GM12878 (cell line): ENCODE data around the gene ANO6.

ENCODE experiments used
- ESRRA ChIP-seq: IDR thresholded peaks from 2 replicates; pipeline ENCODE4 v1.6.1; 2012; ENCODE audit warnings: mild to moderate bottlenecking, low read length, improper control_type of control experiment
- TF ChIP-seq, protein P1 (sequence below): IDR thresholded peaks from 2 replicates; pipeline ENCODE4 v1.6.1; 2011; ENCODE audit warnings: low read depth, low read length, improper control_type of control experiment, borderline replicate concordance
- TF ChIP-seq, protein P2 (sequence below), 3 experiments: IDR thresholded peaks in 2 of 3; conservative IDR thresholded peaks in 1 of 3; 2 replicates each; pipeline ENCODE4 v1.5.1; 2011; ENCODE audit warnings: low read depth in 3 of 3, low read length in 3 of 3, mild to moderate bottlenecking in 3 of 3, control low read depth in 2 of 3, moderate library complexity in 2 of 3, inconsistent platforms in 1 of 3, mixed read lengths in 1 of 3; ENCODE audit not compliant: control insufficient read depth in 2 of 3, insufficient read depth in 1 of 3; ENCODE audit errors: extremely low read depth in 1 of 3

DNA sequence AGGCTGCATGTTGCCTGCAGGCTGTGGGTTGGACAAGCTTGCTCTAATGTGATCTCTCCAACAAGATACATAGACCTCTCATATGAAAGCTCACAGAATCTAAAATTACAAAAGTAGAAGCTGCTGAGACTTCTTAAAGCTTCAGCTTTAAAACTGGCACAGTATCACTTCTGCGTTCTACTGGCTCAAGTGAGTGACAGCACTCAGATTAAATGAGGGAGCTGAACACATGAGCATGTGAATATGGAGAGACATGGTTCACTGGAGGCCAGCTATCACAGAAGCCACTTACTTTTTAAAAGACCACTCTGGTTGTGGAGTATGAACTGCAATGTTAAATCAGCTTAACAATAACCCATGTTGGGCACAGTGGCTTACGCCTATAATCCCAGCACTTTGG lies 29.1 kb upstream of the ANO6 start:
- TF ChIP-seq, protein P1, sequence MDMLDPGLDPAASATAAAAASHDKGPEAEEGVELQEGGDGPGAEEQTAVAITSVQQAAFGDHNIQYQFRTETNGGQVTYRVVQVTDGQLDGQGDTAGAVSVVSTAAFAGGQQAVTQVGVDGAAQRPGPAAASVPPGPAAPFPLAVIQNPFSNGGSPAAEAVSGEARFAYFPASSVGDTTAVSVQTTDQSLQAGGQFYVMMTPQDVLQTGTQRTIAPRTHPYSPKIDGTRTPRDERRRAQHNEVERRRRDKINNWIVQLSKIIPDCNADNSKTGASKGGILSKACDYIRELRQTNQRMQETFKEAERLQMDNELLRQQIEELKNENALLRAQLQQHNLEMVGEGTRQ: no peak
- TF ChIP-seq ESRRA: no peak
- TF ChIP-seq, protein P2, sequence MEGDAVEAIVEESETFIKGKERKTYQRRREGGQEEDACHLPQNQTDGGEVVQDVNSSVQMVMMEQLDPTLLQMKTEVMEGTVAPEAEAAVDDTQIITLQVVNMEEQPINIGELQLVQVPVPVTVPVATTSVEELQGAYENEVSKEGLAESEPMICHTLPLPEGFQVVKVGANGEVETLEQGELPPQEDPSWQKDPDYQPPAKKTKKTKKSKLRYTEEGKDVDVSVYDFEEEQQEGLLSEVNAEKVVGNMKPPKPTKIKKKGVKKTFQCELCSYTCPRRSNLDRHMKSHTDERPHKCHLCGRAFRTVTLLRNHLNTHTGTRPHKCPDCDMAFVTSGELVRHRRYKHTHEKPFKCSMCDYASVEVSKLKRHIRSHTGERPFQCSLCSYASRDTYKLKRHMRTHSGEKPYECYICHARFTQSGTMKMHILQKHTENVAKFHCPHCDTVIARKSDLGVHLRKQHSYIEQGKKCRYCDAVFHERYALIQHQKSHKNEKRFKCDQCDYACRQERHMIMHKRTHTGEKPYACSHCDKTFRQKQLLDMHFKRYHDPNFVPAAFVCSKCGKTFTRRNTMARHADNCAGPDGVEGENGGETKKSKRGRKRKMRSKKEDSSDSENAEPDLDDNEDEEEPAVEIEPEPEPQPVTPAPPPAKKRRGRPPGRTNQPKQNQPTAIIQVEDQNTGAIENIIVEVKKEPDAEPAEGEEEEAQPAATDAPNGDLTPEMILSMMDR (IDR thresholded peaks at IDR 0.05 in 2 of 3, conservative IDR thresholded peaks at IDR 0.05 in 1 of 3; ENCODE audit: control insufficient read depth in 2 of 3, extremely low read depth in 1 of 3, insufficient read depth in 1 of 3, low read depth in 3 of 3, low read length in 3 of 3): no peak
